IMR-90 (cell line): ENCODE measurements around the gene TEX48. TPM values are rescaled to one million over a fixed set of nuclear protein-coding genes. Genes with fewer than 3 reads are reported as not detected.

Experiments used
- ATAC-seq: fragments of 200-7000 bp; cut with Tn5 transposase; 2 replicates; pipeline ENCODE4 v1.9.1; 2020; ENCODE audit warnings: low read depth, mild to moderate bottlenecking, moderate library complexity
- BruUV-seq: library from RNA; stranded (reverse); fragments of 400-500 nt; replicated peaks from 2 replicates; lab custom pipeline; 2021; lab: Mats Ljungman, UMichigan
- CTCF ChIA-PET: fragments of 300-600 bp; formaldehyde crosslinking; extraction: SDS; loops from one replicate; lab custom pipeline; 2021; ENCODE audit warnings: antibody characterized with exemption; lab: Yijun Ruan, JAX
- POLR2A ChIA-PET: fragments of 300-600 bp; sonication (Branson Sonifier 250); formaldehyde crosslinking; loops from one replicate; lab custom pipeline; 2022; ENCODE audit warnings: antibody characterized with exemption; ENCODE audit not compliant: unreplicated experiment; lab: Charles Lee
- DNase-seq: peaks from one replicate; pipeline ENCODE4 v3.0.0; 2013
- H2AFZ ChIP-seq: replicated peaks from 2 replicates; pipeline ENCODE3; 2013; ENCODE audit warnings: low read length, mild to moderate bottlenecking; ENCODE audit not compliant: poor library complexity
- H2AK5ac ChIP-seq: 2 replicates; pipeline ENCODE4 v1.6.1; 2013; ENCODE audit warnings: low read depth, low read length, inconsistent platforms
- H2AK9ac ChIP-seq: replicated peaks from 2 replicates; pipeline ENCODE3; 2013; ENCODE audit warnings: mild to moderate bottlenecking, low read depth, low read length, moderate library complexity; ENCODE audit not compliant: poor library complexity
- H2BK120ac ChIP-seq: 2 replicates; pipeline ENCODE4 v1.6.1; 2013; ENCODE audit warnings: low read depth, low read length, inconsistent platforms
- H2BK15ac ChIP-seq: 3 replicates; pipeline ENCODE4 v1.6.1; 2013; ENCODE audit warnings: low read depth, low read length, inconsistent platforms
- H2BK20ac ChIP-seq: 2 replicates; pipeline ENCODE4 v1.6.1; 2013; ENCODE audit warnings: low read depth, mild to moderate bottlenecking, inconsistent platforms, low read length, moderate library complexity
- H2BK5ac ChIP-seq: 2 replicates; pipeline ENCODE4 v1.6.1; 2013; ENCODE audit warnings: mild to moderate bottlenecking, low read depth, low read length, inconsistent platforms; ENCODE audit not compliant: poor library complexity, severe bottlenecking
- H3K14ac ChIP-seq: replicated peaks from 2 replicates; pipeline ENCODE4 v1.6.1; 2013; ENCODE audit warnings: low read depth, low read length, inconsistent platforms
- H3K18ac ChIP-seq: 2 replicates; pipeline ENCODE4 v1.6.1; 2013; ENCODE audit warnings: low read depth, low read length, control low read depth
- H3K23ac ChIP-seq: 2 replicates; pipeline ENCODE4 v1.6.1; 2013; ENCODE audit warnings: low read depth, low read length, inconsistent platforms
- H3K27ac ChIP-seq: 2 replicates; pipeline ENCODE4 v1.5.1; 2013; ENCODE audit warnings: mild to moderate bottlenecking, control low read depth, low read length; ENCODE audit not compliant: insufficient read depth
- H3K27me3 ChIP-seq: 2 replicates; pipeline ENCODE4 v1.6.1; 2013; ENCODE audit warnings: low read length; ENCODE audit not compliant: control insufficient read depth, insufficient read depth
- H3K36me3 ChIP-seq: 2 replicates; pipeline ENCODE4 v1.6.1; 2013; ENCODE audit warnings: low read length, mixed read lengths; ENCODE audit not compliant: control insufficient read depth, insufficient read depth
- H3K4ac ChIP-seq: 2 replicates; pipeline ENCODE4 v1.6.1; 2013; ENCODE audit warnings: low read depth, low read length, inconsistent platforms
- H3K4me1 ChIP-seq: 2 replicates; pipeline ENCODE4 v1.6.1; 2013; ENCODE audit warnings: low read length, mixed read lengths; ENCODE audit not compliant: control insufficient read depth, insufficient read depth
- H3K4me2 ChIP-seq: 2 replicates; pipeline ENCODE4 v1.6.1; 2013; ENCODE audit warnings: low read depth, mild to moderate bottlenecking, control low read depth, low read length, moderate library complexity
- H3K4me3 ChIP-seq: 2 replicates; pipeline ENCODE4 v1.5.1; 2013; ENCODE audit warnings: low read depth, mild to moderate bottlenecking, control low read depth, low read length, moderate library complexity; ENCODE audit not compliant: insufficient read depth
- H3K56ac ChIP-seq: 2 replicates; pipeline ENCODE4 v1.6.1; 2013; ENCODE audit warnings: low read length, inconsistent platforms; ENCODE audit not compliant: insufficient read depth; ENCODE audit errors: extremely low read depth
- H3K79me1 ChIP-seq, 2 experiments: 2 replicates each; pipeline ENCODE4 v1.6.1; 2013; ENCODE audit warnings: low read length in 2 of 2, inconsistent platforms in 1 of 2, low read depth in 1 of 2
- H3K9ac ChIP-seq: 2 replicates; pipeline ENCODE4 v1.6.1; 2013; ENCODE audit warnings: low read depth, low read length, control low read depth
- H3K9me1 ChIP-seq: 2 replicates; pipeline ENCODE4 v1.6.1; 2013; ENCODE audit warnings: low read length, inconsistent platforms; ENCODE audit not compliant: insufficient read depth
- H3K9me3 ChIP-seq: 2 replicates; pipeline ENCODE4 v1.6.1; 2013; ENCODE audit warnings: low read length; ENCODE audit not compliant: control insufficient read depth, insufficient read depth
- H4K20me1 ChIP-seq: 2 replicates; pipeline ENCODE4 v1.6.1; 2013; ENCODE audit warnings: low read length, inconsistent platforms; ENCODE audit not compliant: insufficient read depth
- H4K5ac ChIP-seq: 2 replicates; pipeline ENCODE4 v1.6.1; 2013; ENCODE audit warnings: mild to moderate bottlenecking, low read depth, low read length, control low read depth
- H4K8ac ChIP-seq, 2 experiments: 2 replicates each; pipeline ENCODE4 v1.6.1; 2013; ENCODE audit warnings: low read depth in 2 of 2, low read length in 2 of 2, control low read depth in 1 of 2, inconsistent platforms in 1 of 2
- H4K91ac ChIP-seq: 2 replicates; pipeline ENCODE4 v1.6.1; 2013; ENCODE audit warnings: low read depth, low read length, inconsistent platforms; ENCODE audit not compliant: insufficient read depth
- BHLHE40 ChIP-seq: fragments of 150-350 bp; IDR thresholded peaks from 2 replicates; pipeline ENCODE4 v1.6.1; 2016; ENCODE audit warnings: mild to moderate bottlenecking, low read depth, low read length
- CEBPB ChIP-seq: IDR thresholded peaks from 2 replicates; pipeline ENCODE4 v1.6.1; 2012; ENCODE audit warnings: low read depth, low read length, improper control_type of control experiment
- CHD1 ChIP-seq: IDR thresholded peaks from 2 replicates; pipeline ENCODE4 v1.6.1; 2012; ENCODE audit warnings: low read depth, low read length, improper control_type of control experiment
- FOS ChIP-seq: fragments of 150-350 bp; IDR thresholded peaks from 2 replicates; pipeline ENCODE4 v1.6.1; 2016; ENCODE audit warnings: low read depth, low read length
- MAFK ChIP-seq: IDR thresholded peaks from 2 replicates; pipeline ENCODE4 v1.6.1; 2012; ENCODE audit warnings: low read depth, low read length, improper control_type of control experiment
- MAZ ChIP-seq: IDR thresholded peaks from 2 replicates; pipeline ENCODE4 v1.6.1; 2012; ENCODE audit warnings: low read depth, mild to moderate bottlenecking, low read length, improper control_type of control experiment, moderate library complexity, borderline replicate concordance
- MXI1 ChIP-seq: IDR thresholded peaks from 2 replicates; pipeline ENCODE4 v1.6.1; 2012; ENCODE audit warnings: low read depth, mild to moderate bottlenecking, low read length, moderate library complexity, borderline replicate concordance
- NFE2L2 ChIP-seq: fragments of 150-350 bp; IDR thresholded peaks from 2 replicates; pipeline ENCODE4 v1.6.1; 2016; ENCODE audit warnings: low read depth, mild to moderate bottlenecking, low read length
- POLR2A ChIP-seq: IDR thresholded peaks from 2 replicates; pipeline ENCODE4 v1.6.1; 2012; ENCODE audit warnings: mild to moderate bottlenecking, low read depth, low read length
- RAD21 ChIP-seq: IDR thresholded peaks from 2 replicates; pipeline ENCODE4 v1.6.1; 2012; ENCODE audit warnings: low read length, improper control_type of control experiment
- RCOR1 ChIP-seq: IDR thresholded peaks from 2 replicates; pipeline ENCODE4 v1.6.1; 2012; ENCODE audit warnings: mild to moderate bottlenecking, low read length, improper control_type of control experiment; ENCODE audit not compliant: insufficient replicate concordance
- RFX5 ChIP-seq: IDR thresholded peaks from 2 replicates; pipeline ENCODE4 v1.8.0; 2012; ENCODE audit warnings: low read depth, mild to moderate bottlenecking, low read length, moderate library complexity
- SMC3 ChIP-seq: fragments of 150-350 bp; IDR thresholded peaks from 2 replicates; pipeline ENCODE4 v1.6.1; 2016; ENCODE audit warnings: low read depth, mild to moderate bottlenecking, antibody characterized with exemption, low read length, moderate library complexity
- USF2 ChIP-seq: fragments of 150-350 bp; IDR thresholded peaks from 2 replicates; pipeline ENCODE4 v1.6.1; 2017; ENCODE audit warnings: mild to moderate bottlenecking, antibody characterized with exemption, low read length, low read depth
- WGBS, 2 experiments: methylation state at CpG; one replicate each; pipeline versions ENCODE4 v1.1.5 to v1.1.7; 2013; ENCODE audit warnings: missing lambda C conversion rate in 2 of 2; ENCODE audit not compliant: insufficient read length in 1 of 2; ENCODE audit errors: extremely low coverage in 2 of 2; 5-methylcytosine and 5-hydroxymethylcytosine counted together
- dilution Hi-C: fragments of 300-500 bp; cut with HindIII; formaldehyde crosslinking; loops from one replicate; pipeline ENCODE4 v1.14.3; 2018; ENCODE audit warnings: low sequenced_read_pairs; ENCODE audit not compliant: unreplicated experiment
- in situ Hi-C: fragments of 300-500 bp; cut with MboI; formaldehyde crosslinking; loops from 3 replicates; pipeline ENCODE4 v1.14.3; 2019; ENCODE audit warnings: low sequenced_read_pairs, inconsistent platforms, mixed read lengths
- intact Hi-C: fragments of 100-400 bp; cut with micrococcal nuclease; formaldehyde crosslinking; loops from 2 replicates; pipeline ENCODE4 v1.10.0; 2022
- polyA plus RNA-seq, 3 experiments: library from polyadenylated mRNA; depleted of rRNA; stranded (reverse); fragments of >200 nt; gene quantifications; 2 replicates each; pipeline ENCODE4 v1.2.3, GENCODE V29; 2012; ENCODE audit warnings: low replicate concordance in 1 of 3
- total RNA-seq: library from RNA; depleted of rRNA; stranded (reverse); fragments of >200 nt; gene quantifications from 2 replicates; pipeline ENCODE4 v1.2.3, GENCODE V29; 2012
- TF ChIP-seq, protein P1 (sequence below): fragments of 150-350 bp; IDR thresholded peaks from 2 replicates; pipeline ENCODE4 v1.6.1; 2016; ENCODE audit warnings: low read depth, mild to moderate bottlenecking, low read length, moderate library complexity, borderline replicate concordance
- TF ChIP-seq, protein P2 (sequence below): conservative IDR thresholded peaks from 2 replicates; pipeline ENCODE4 v1.5.1; 2012; ENCODE audit warnings: mild to moderate bottlenecking, low read depth, low read length, improper control_type of control experiment

Gene TEX48
- total and polyA plus RNA-seq, 2 of the 4 experiments (the other 2 are of a cell fraction) = not detected

- no peak overlapping the region for H4K5ac ChIP-seq
- no peaks in the 10 kb centered on the region for H3K79me1 ChIP-seq
- dilution Hi-C loops = no loop called here
- no peak overlapping the region for H3K56ac ChIP-seq
- no peak for TF ChIP-seq POLR2A
- TF ChIP-seq NFE2L2 = no peak
- TF ChIP-seq BHLHE40 = no peak
- TF ChIP-seq CHD1 = no peak
- no peak for TF ChIP-seq RCOR1
- no peak for TF ChIP-seq RFX5
- TF ChIP-seq RAD21 = no peak
- TF ChIP-seq, protein P1, sequence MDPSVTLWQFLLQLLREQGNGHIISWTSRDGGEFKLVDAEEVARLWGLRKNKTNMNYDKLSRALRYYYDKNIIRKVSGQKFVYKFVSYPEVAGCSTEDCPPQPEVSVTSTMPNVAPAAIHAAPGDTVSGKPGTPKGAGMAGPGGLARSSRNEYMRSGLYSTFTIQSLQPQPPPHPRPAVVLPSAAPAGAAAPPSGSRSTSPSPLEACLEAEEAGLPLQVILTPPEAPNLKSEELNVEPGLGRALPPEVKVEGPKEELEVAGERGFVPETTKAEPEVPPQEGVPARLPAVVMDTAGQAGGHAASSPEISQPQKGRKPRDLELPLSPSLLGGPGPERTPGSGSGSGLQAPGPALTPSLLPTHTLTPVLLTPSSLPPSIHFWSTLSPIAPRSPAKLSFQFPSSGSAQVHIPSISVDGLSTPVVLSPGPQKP = no peak
- no peak for TF ChIP-seq USF2
- TF ChIP-seq MAFK = no peak
- TF ChIP-seq, protein P2, sequence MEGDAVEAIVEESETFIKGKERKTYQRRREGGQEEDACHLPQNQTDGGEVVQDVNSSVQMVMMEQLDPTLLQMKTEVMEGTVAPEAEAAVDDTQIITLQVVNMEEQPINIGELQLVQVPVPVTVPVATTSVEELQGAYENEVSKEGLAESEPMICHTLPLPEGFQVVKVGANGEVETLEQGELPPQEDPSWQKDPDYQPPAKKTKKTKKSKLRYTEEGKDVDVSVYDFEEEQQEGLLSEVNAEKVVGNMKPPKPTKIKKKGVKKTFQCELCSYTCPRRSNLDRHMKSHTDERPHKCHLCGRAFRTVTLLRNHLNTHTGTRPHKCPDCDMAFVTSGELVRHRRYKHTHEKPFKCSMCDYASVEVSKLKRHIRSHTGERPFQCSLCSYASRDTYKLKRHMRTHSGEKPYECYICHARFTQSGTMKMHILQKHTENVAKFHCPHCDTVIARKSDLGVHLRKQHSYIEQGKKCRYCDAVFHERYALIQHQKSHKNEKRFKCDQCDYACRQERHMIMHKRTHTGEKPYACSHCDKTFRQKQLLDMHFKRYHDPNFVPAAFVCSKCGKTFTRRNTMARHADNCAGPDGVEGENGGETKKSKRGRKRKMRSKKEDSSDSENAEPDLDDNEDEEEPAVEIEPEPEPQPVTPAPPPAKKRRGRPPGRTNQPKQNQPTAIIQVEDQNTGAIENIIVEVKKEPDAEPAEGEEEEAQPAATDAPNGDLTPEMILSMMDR = no peak
- TF ChIP-seq MAZ = no peak
- TF ChIP-seq SMC3 = no peak
- no peak for TF ChIP-seq MXI1
- no peak for TF ChIP-seq CEBPB
- no peak for TF ChIP-seq FOS
- CTCF ChIA-PET = no interaction called here
- H2BK5ac ChIP-seq = no peak overlapping the region
- H2BK20ac ChIP-seq = no peak overlapping the region
- no peak overlapping the region for H2AK9ac ChIP-seq
- intact Hi-C loops = no loop called here
- no peak overlapping the region for H2BK120ac ChIP-seq
- no peaks in the 10 kb centered on the region for H3K27me3 ChIP-seq
- ATAC-seq (no peak), DNase-seq (no peak)
- H3K4me3 ChIP-seq = no peak overlapping the region
- H3K27ac ChIP-seq = no peak overlapping the region
- no peak overlapping the region for H2AFZ ChIP-seq
- no peak overlapping the region for H4K91ac ChIP-seq
- H2BK15ac ChIP-seq = no peak overlapping the region
- POLR2A ChIA-PET = no interaction called here
- no peak overlapping the region for H3K23ac ChIP-seq
- H3K9me3 ChIP-seq = no peaks in the 10 kb centered on the region
- no peaks in the 10 kb centered on the region; the same call in 1 of the 2 replicates for H3K9me1 ChIP-seq
- in situ Hi-C loops = no loop called here
- 100% methylated on average over 3 of the region's 11 CpGs; no CpG with 5 or more reads in 1 of the 2 experiments for WGBS, 2 experiments
- H4K20me1 ChIP-seq = no peaks in the 10 kb centered on the region
- no peak overlapping the region for H2AK5ac ChIP-seq
- no peak overlapping the region for H4K8ac ChIP-seq
- peaks cover 29% of the 10 kb centered on the region for H3K36me3 ChIP-seq
- no TSS peak for BruUV-seq
- no peak overlapping the region for H3K4me2 ChIP-seq
- no peak overlapping the region for H3K9ac ChIP-seq
- H3K4me1 ChIP-seq = no peaks in the 10 kb centered on the region
- H3K18ac ChIP-seq = no peak overlapping the region
- no peak overlapping the region for H3K14ac ChIP-seq
- H3K4ac ChIP-seq = no peak overlapping the region
These were observed 48.4 kb downstream of the TEX48 start for GRCh38 chr9:114633438-114634089.
